Measurements from ENCODE around the gene CIC.

CIC gene

DNA sequence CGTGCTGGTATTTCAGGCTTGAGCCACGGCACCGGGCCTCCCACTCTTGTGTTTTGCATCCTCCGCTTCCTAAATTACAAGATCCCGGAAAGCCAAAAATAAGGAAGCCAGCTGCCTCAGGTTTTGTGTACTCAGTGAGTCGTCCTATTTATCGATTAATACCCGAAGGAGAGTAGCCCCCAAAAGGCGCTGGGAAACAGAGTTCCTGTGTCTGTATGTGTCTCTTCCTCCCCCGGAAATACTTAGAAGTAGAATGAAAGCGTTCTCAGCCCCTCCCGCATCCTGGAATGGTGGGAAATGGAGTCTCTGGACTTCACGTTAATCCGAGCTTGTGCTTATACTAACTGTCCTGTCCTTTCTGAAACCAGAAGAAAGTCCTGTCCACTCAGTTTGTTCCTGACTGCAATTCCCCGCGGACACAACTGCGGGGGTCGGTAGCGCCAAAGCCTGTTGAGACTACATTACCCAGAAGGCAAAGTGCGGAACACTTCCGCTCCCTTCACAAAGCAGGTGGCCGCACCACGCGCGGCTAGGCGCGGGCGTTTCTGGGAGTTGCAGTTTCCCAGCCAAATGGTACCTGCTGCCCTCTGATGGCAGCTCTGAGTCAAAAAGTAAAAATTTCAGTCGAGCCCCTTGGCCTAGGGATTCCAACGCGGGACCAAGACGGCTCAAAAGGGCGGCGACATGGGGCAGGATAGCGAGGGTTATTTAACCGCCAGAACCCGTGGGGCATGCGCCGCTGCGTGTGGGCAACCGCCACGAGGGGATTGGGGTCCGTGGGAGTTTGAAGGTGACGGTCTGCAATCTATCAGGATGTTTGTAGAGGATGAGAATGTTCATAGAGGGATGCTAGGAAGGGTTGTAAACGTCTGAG, 24.5 kb upstream of the CIC start:
- DNase-seq: peak; percentile 94

DNA sequence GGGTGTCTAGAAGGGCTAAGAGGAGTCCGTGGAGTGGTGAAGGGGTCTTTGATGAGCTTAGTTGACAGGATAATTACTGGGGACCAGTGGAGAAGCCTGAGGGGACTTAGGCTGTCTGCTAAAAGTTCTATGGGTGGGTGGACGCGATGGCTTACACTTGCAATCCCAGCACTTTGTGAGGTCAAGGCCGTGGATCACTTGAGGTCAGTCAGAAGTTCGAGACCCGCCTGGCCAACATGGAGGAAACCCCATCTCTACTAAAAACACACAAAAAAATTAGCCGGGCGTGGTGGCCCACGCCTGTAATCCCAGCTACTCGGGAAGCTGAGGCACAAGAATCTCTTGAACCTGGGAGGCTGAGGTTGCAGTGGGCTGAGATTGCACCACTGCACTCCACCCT, 23.8 kb upstream of the CIC start:
- no peak for DNase-seq

DNA sequence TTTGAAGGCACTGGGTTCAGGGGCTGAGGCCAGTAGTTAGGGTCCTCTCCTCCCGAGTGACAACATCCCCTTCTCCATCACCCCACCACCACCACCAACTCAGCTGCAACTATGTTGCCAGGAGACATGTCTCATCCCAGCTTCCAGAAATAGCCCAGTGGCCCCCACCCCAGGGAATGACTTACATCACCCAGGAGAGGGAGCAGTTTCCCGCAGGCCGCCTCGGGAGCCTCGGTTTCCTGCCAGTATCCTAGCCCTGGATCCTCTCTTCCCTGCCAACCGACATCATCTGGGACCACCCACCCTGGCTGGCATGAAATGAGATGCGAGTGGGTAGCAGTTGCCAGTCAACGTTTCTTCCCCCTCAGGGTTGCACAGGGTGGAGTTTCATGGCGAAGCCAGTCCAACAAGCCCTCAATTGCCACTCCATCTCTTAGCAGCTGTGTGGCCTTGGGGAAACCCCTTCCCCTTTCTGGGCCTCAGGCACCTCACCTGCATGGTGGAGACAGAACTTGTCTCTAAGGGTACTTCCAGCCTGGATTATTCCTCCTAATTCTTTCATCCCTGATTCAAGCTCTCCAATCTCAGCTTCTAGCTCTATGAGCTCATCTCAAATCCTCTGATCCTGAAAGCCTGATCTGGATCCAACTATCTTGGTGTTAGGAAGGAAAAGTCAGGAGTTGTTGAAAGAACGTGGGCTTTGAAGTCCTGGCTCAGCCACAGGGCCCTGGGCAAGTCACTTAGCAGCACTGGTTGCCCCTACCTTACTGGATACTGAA, 22.7 kb upstream of the CIC start:
- no peak for DNase-seq

DNA sequence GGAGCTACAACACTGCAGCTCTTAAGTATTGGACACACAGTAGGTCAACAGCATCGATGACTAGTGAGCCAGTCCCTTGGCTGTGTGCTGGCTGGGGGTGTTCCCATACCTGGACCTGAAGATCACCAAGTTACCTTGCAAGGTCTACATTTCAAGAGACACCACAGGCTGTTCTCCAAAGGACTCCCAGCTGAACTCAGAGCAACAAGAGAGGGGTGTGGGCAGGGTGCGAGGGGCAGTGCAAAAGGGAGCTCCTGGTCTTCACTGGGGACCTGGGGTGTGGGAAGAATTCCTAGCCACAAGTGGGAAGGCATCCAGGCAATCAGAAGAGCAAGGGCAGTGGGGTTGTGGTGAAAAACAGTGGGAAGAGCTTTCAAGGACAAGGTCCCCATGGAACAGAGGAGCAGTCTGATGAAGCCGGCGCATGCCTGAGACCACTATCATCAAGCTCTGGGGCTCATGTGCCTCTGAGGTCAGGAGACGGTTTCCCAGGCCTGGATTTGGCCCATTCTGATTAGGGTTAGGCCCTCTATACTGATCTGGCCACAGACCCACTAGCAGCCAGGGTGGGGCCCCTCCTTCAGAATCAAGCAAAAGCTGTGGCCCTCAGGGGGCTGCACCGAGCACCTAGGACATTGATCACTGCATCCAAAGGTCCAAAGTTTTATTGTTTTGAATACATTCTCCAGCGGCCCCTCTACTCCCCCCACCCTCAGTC, 22.0 kb upstream of the CIC start:
- no peak for DNase-seq

- DNase-seq: no peak
Measured at GRCh38 chr19:42247640-42248199, 21.3 kb upstream of the CIC start.

GRCh38 chr19:42248270-42249148, 20.5 kb upstream of the CIC start:
- DNase-seq: no peak

DNA sequence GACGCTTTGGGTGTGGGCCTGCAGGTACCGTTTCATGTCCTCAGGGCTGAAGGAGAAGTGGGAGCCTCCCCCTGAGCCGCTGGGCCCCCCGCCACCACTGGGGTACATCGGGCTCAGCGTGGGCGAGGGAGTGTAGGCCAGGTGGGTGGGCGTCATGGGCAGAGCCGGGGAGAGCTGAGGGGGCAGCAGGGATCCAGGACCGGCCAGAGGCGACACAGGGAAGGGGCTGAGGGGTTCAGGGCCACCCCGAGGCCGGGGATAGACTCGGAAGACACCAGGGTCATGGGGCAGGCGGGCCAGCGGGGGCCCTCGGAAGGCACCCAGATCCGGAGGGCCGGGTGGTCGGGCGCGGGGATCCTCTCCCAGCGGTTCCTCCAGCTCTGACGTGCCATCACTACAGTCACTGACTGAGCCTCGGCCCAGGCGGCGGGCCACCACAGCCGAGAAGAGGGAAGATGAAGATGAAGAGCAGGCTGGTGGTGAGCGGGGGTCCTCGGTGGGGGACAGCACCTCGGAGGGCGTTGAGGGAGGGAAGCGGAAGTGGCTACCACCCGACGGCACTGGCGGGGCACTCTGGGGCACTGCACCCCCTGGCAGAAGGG, 19.8 kb upstream of the CIC start:
- DNase-seq: no peak

DNA sequence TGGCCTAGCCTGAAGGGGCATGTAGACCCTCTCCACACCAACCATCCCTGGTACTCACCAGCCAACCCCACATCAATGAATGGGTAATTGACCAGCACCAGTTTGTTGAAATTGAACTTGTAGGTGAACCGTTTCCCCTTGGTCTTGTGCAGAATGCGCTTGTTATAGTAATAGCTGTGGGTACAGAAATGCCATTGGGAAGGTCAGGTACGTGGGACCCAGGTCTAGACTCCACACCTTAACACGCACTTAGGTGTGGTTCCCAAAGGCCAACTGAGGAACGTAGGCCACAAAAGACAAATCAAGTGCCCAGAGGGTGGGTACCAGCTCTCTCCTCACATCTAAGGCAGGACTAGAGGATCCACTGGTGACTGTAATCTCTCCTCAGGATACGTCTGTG, 19.3 kb upstream of the CIC start:
- no peak for DNase-seq

DNA sequence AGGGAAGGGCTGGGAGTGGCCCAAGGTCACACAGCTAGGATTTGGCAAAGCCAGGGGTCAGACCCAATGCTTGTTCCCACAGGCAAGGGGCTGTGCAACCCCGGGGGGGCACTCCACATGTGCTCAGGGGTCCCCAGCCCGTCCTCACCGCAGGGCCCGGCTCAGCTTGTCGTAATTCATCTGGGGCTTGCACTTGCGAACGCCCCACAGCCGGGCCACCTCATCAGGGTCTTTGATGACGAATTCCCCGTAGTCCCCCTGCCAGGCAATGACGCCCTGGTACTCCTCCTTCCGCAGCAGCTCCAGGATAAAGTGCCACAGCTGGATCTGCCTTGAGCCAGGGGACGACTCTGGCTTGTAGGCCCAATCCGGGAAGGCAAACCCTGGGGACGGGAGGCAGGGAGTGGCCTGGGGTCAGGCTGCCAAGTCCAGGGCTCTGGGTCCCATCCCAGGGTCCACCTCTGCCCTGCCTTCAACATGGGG, 18.8 kb upstream of the CIC start:
- DNase-seq: no peak

- DNase-seq: no peak
Measured at GRCh38 chr19:42250666-42251531, 18.2 kb upstream of the CIC start.

DNA sequence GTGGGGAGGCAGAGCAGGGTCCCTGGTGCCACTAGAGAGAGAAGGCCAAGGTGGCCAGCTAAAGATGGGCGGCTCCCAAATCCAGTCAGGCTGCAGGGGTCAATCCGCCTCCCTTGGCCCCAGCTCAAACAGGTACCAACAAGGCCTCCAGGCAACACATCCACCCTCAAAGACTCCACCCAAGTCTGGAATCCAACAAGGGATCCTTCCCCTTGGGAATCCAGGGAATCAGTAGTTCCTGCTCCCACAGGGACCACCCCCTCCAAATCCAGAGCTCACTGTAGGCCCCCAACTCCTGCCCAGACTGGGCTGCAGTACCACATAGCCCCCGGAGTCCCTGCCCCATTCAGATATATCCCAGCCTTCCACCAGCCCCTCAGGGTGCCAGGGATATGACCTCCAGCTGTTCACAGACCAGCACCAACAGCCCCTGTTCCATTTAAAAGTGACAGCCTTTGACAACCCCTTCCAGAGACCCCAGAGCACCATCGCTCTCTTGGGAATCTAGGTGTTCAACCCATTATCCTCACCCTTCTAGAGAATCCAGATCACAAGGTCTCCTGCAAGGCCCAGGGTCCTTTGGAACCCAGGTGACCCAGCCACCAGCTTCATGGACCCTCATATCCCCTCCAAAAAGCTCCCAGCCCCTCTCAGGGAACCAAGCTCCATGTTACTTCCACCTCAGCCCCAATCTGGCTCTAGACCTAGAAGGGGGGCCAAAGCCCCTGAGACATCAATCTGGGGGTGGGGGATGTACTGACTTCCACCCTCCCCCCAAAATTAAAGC, 17.3 kb upstream of the CIC start:
- DNase-seq: no peak

GRCh38 chr19:42252365-42253244, 16.4 kb upstream of the CIC start:
- DNase-seq: no peak

GRCh38 chr19:42253245-42254088, 15.6 kb upstream of the CIC start:
- peak; percentile 59 for DNase-seq

DNA sequence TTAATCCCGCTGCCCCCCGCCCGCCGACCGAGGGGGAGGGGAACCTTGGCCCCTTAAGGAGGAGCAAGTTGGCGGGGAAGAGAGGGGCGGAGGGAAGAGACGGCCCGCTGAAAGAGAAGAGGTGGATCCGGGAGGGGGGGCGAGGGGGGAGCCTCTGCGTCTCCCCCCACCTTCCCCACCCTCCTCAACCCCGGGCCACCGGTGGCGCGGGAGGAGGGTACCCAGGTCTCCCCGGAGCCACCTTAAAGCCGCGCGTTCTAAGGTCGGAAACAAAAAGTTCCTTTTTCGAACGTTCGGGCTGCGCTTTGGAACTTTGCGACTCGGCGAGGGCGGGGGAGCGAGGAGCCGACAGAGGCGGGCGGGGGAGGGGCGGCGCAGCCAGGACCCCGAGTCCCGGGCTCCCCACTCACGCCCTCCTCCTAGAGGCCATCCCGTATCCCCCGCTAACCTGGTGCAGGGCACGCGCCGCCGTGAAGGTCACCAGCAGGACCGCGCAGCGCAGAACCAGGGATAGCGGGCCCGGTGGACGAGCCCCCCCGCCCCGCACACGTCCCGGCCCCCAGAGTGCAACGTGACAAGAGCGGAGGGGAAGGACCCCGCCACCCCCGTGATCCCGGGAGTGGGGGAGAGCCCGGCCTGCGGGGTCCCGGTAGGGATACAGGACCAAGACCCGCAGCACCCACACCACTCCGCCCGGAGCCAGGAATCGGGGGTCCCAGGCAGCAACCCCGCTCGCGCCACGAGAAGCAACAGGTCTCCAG, 14.8 kb upstream of the CIC start:
- peak; percentile 74 for DNase-seq

GRCh38 chr19:42254850-42255765, 13.9 kb upstream of the CIC start, which contains the start of gene ERF:
TSS of gene ERF (minus strand) at chr19:42255128. CDS start at chr19:42254999, 129 bp downstream.
- peak; percentile 92 for DNase-seq
